GM23248 (cell line): ENCODE measurements around the gene SLC8B1.

Experiments used
- EZH2 ChIP-seq: fragments of 200-600 bp; sonication (generic); IDR thresholded peaks from 2 replicates; pipeline ENCODE4 v1.6.1; 2018; ENCODE audit warnings: antibody characterized with exemption, mild to moderate bottlenecking; ENCODE audit not compliant: insufficient read depth, poor library complexity, severe bottlenecking
- EZH2phosphoT487 ChIP-seq: fragments of 200-600 bp; sonication (generic); IDR thresholded peaks from 2 replicates; pipeline ENCODE4 v1.6.1; 2018; ENCODE audit warnings: antibody characterized with exemption, moderate library complexity, mild to moderate bottlenecking, low read depth; ENCODE audit not compliant: insufficient read depth

- TF ChIP-seq EZH2 (no peak), EZH2phosphoT487 (no peak)
Measured at GRCh38 chr12:113373440-113373839, 38.5 kb upstream of the SLC8B1 start.
